Measurements from ENCODE around the gene TXN.
"Not testable (repeated sequence)": the region's sequence is repeated elsewhere in the genome, so short reads cannot be mapped to it uniquely, and the experiment has no call there.

Gene TXN

GRCh38 chr9:110207071-110207641 lies 49.2 kb downstream of the TXN start:
- FAIRE-seq: no peak

GRCh38 chr9:110206389-110206788 lies 49.9 kb downstream of the TXN start:
- no peak for FAIRE-seq

GRCh38 chr9:110205612-110206011 lies 50.7 kb downstream of the TXN start:
- FAIRE-seq: not testable (repeated sequence)

DNA sequence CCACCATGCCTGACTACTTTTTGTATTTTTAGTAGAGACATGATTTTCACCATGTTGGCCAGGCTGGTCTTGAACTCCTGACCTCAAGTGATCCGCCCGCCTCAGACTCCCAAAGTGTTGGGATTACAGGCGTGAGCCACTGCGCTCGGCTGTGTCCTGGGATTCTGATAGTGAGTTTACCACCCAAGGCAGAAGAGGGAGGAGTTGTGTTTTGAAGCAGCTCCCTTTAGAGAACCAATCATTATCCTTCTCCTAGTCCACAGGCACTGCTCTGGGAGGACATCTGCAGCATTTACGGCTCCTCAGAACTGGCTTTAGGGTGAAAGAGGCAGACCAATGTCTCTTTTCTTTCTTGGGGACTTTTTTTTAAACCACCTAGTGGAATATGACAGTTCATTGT lies 54.1 kb downstream of the TXN start:
- FAIRE-seq: no peak

DNA sequence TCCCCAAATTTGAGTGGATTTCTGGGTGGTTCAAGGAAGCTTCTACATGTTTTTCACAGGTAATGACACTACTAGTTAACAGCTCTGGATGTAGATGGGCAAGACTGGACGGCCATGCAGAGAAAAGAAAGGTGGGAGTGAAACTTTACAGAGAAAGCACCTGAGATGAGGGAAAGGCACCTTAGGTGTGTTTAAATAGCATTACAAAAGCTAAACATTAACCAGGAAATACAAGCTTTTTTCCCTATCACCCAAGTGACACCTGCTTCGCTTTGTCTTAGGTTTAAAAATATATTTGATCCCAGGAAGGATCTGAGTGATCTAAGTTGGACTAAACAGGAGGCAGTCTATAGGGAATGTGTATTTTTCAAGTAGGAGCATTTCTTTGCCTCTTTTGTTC lies 56.7 kb downstream of the TXN start:
- FAIRE-seq: no peak

- FAIRE-seq: no peak
Observed at GRCh38 chr9:110198357-110198756, 58.0 kb downstream of the TXN start.

DNA sequence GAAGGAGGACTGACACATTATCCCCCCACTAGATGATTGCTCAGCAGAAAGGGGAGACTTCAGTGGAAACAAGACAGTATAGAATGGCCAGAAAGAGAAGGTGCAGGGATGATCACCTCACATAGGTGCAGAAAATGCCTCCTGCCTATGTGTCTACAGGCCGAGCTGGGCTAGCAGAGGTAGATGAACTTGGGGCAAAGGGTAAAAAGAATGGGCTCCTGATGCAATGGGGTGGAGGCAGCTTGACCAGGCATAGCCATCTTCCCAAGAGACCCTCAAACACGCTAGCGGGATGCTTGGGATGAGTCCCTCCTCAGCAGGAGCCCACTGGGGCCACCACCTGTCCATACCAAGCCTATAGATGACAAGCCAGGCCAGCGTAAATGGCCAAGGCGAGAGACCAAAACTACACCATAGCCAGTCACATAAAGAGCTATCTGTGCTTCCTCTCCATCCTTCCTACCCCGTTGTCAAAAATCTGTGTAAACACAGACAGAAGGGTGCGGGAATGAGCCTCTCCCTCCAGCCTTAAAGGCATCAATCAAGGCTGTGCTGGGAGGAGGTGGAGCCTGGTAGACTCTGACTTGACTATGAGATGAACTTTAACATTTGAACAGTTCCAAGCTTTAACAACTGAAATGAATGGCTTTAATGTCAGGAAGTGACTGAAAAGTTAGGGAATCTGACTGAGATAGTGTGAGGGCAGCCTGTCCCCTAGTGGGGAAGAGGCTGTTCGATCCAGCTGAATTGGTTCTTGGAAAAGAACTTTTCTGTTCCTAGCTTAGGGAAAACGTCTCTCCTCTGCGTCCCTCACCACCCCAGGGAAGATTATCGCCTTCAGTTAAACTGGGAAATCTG lies 58.7 kb downstream of the TXN start:
- no peak for FAIRE-seq

GRCh38 chr9:110196084-110196499 lies 60.2 kb downstream of the TXN start:
- FAIRE-seq: not testable (repeated sequence)

All from A204.1 (cell line).